Memory B cell (primary cell): ENCODE results near the gene APEH.
"Not testable (repeated sequence)": the region's sequence is repeated elsewhere in the genome, so short reads cannot be mapped to it uniquely, and the experiment has no call there.

Source experiments
- ATAC-seq: fragments of 150-1000 bp; cut with Tn5 transposase; 2 replicates; pipeline ENCODE4 v1.10.0; 2021; ENCODE audit warnings: low read depth, mild to moderate bottlenecking, moderate library complexity
- DNase-seq, 2 donors: peaks; one replicate each; pipeline ENCODE4 v3.0.0; 2022; ENCODE audit warnings: low spot score in 2 of 2
- H3K27ac Mint-ChIP-seq: one replicate; pipeline ENCODE4 v1.8.0; 2022; ENCODE audit warnings: mild to moderate bottlenecking, moderate library complexity, mixed read lengths
- H3K27me3 Mint-ChIP-seq: one replicate; pipeline ENCODE4 v1.8.0; 2022; ENCODE audit warnings: mixed read lengths
- H3K36me3 Mint-ChIP-seq: one replicate; pipeline ENCODE4 v1.8.0; 2022; ENCODE audit warnings: mild to moderate bottlenecking, mixed read lengths
- H3K4me1 Mint-ChIP-seq: one replicate; pipeline ENCODE4 v1.8.0; 2022; ENCODE audit warnings: mixed read lengths
- H3K4me3 Mint-ChIP-seq: one replicate; pipeline ENCODE4 v1.8.0; 2022; ENCODE audit warnings: mild to moderate bottlenecking, moderate library complexity, mixed read lengths
- H3K9me3 Mint-ChIP-seq: one replicate; pipeline ENCODE4 v1.8.0; 2022; ENCODE audit warnings: mixed read lengths

APEH gene

GRCh38 chr3:49685103-49685502, 11.0 kb downstream of the APEH start:
- ATAC-seq, H3K9me3 Mint-ChIP-seq, H3K27me3 Mint-ChIP-seq, DNase-seq, H3K27ac Mint-ChIP-seq: not testable (repeated sequence)
- H3K4me1 Mint-ChIP-seq, result peaks cover 15% of the 10 kb centered on the region
- H3K36me3 Mint-ChIP-seq, result peaks cover 23% of the 10 kb centered on the region
- H3K4me3 Mint-ChIP-seq, result peak overlapping the region; percentile 11

GRCh38 chr3:49685846-49686245, 11.7 kb downstream of the APEH start:
- H3K9me3 Mint-ChIP-seq, H3K27ac Mint-ChIP-seq, DNase-seq, H3K27me3 Mint-ChIP-seq, H3K4me3 Mint-ChIP-seq: not testable (repeated sequence)
- peaks cover 16% of the 10 kb centered on the region for H3K36me3 Mint-ChIP-seq
- ATAC-seq, result peak; percentile 2
- H3K4me1 Mint-ChIP-seq, result peaks cover 20% of the 10 kb centered on the region

- not testable (repeated sequence) for H3K27me3 Mint-ChIP-seq, H3K27ac Mint-ChIP-seq, H3K9me3 Mint-ChIP-seq, DNase-seq
- Mint-ChIP-seq H3K4me3 (peak overlapping the region; percentile 54), H3K4me1 (peaks cover 20% of the 10 kb centered on the region), H3K36me3 (peaks cover 14% of the 10 kb centered on the region)
- ATAC-seq, result peak; percentile 11
Measured at GRCh38 chr3:49686346-49686745, 12.2 kb downstream of the APEH start.

GRCh38 chr3:49686769-49687423, 12.7 kb downstream of the APEH start:
- Mint-ChIP-seq H3K36me3 (peaks cover 12% of the 10 kb centered on the region), H3K4me3 (peak overlapping the region; percentile 55), H3K4me1 (peaks cover 20% of the 10 kb centered on the region)
- ATAC-seq, H3K27ac Mint-ChIP-seq, H3K27me3 Mint-ChIP-seq, H3K9me3 Mint-ChIP-seq, DNase-seq: not testable (repeated sequence)

GRCh38 chr3:49687424-49687795, 13.3 kb downstream of the APEH start:
- H3K4me3 Mint-ChIP-seq, H3K9me3 Mint-ChIP-seq, ATAC-seq, H3K27ac Mint-ChIP-seq, H3K27me3 Mint-ChIP-seq, DNase-seq: not testable (repeated sequence)
- Mint-ChIP-seq H3K4me1 (peaks cover 20% of the 10 kb centered on the region), H3K36me3 (peaks cover 12% of the 10 kb centered on the region)

GRCh38 chr3:49688338-49689045, 14.3 kb downstream of the APEH start:
- Mint-ChIP-seq H3K4me1 (peaks cover 24% of the 10 kb centered on the region), H3K27ac (peak overlapping the region; percentile 91), H3K4me3 (peak overlapping the region; percentile 96)
- not testable (repeated sequence) for H3K36me3 Mint-ChIP-seq, ATAC-seq, DNase-seq, H3K27me3 Mint-ChIP-seq, H3K9me3 Mint-ChIP-seq

- no peaks in the 10 kb centered on the region for H3K9me3 Mint-ChIP-seq
- peak within 1 kb of the TSS; percentile 96 for H3K4me3 Mint-ChIP-seq
- H3K27ac Mint-ChIP-seq, result peak within 1 kb of the TSS; percentile 91
- peak; percentile 85 for ATAC-seq
- H3K4me1 Mint-ChIP-seq, result peaks cover 24% of the 10 kb centered on the region
- peak; percentile 91 to 96 for DNase-seq
- peaks cover 3% of the 10 kb centered on the region for H3K27me3 Mint-ChIP-seq
- H3K36me3 Mint-ChIP-seq, result peaks cover 8% of the 10 kb centered on the region
Measured at GRCh38 chr3:49689046-49689907, 15.1 kb downstream of the APEH start, which contains the start of the genes MST1 and RNF123. TSS of gene MST1 (minus strand) at chr3:49689474. CDS start at chr3:49688691, 783 bp downstream. TSS of gene RNF123 (plus strand) at chr3:49689557. CDS start at chr3:49691166, 1,609 bp downstream.

- peaks cover 24% of the 10 kb centered on the region for H3K4me1 Mint-ChIP-seq
- H3K27me3 Mint-ChIP-seq, ATAC-seq, H3K9me3 Mint-ChIP-seq, DNase-seq, H3K36me3 Mint-ChIP-seq: not testable (repeated sequence)
- H3K4me3 Mint-ChIP-seq, result peak overlapping the region; percentile 96
- H3K27ac Mint-ChIP-seq, result peak overlapping the region; percentile 91
Measured at GRCh38 chr3:49689908-49690624, 15.9 kb downstream of the APEH start.

- not testable (repeated sequence) for H3K27ac Mint-ChIP-seq, DNase-seq, H3K27me3 Mint-ChIP-seq, ATAC-seq, H3K9me3 Mint-ChIP-seq, H3K36me3 Mint-ChIP-seq
- Mint-ChIP-seq H3K4me1 (peaks cover 24% of the 10 kb centered on the region), H3K4me3 (peak overlapping the region; percentile 96)
Measured at GRCh38 chr3:49690856-49691255, 16.7 kb downstream of the APEH start.

GRCh38 chr3:49691481-49691880, 17.3 kb downstream of the APEH start:
- ATAC-seq, H3K27me3 Mint-ChIP-seq, H3K27ac Mint-ChIP-seq, H3K9me3 Mint-ChIP-seq, H3K36me3 Mint-ChIP-seq, H3K4me3 Mint-ChIP-seq, DNase-seq: not testable (repeated sequence)
- H3K4me1 Mint-ChIP-seq, result peaks cover 24% of the 10 kb centered on the region

- ATAC-seq, H3K27me3 Mint-ChIP-seq, DNase-seq, H3K9me3 Mint-ChIP-seq, H3K4me3 Mint-ChIP-seq, H3K27ac Mint-ChIP-seq, H3K36me3 Mint-ChIP-seq: not testable (repeated sequence)
- peaks cover 12% of the 10 kb centered on the region for H3K4me1 Mint-ChIP-seq
Measured at GRCh38 chr3:49694409-49695070, 20.4 kb downstream of the APEH start.

GRCh38 chr3:49695350-49696015, 21.3 kb downstream of the APEH start:
- not testable (repeated sequence) for DNase-seq, H3K27ac Mint-ChIP-seq, H3K36me3 Mint-ChIP-seq, H3K27me3 Mint-ChIP-seq, H3K4me1 Mint-ChIP-seq, ATAC-seq, H3K9me3 Mint-ChIP-seq, H3K4me3 Mint-ChIP-seq
